ENCODE measurements around the gene ADGRA1. TPM values are rescaled to one million over a fixed set of nuclear protein-coding genes. Genes with fewer than 3 reads are reported as not detected.

ADGRA1 gene
- total RNA-seq, 2 donors from 2014 or later = 0.24 to 1.0 TPM

- Histone ChIP-seq H3K4me3 (ENCODE audit: low read length) (no peak overlapping the region), H3K27ac (ENCODE audit: low read depth, low read length) (no peak overlapping the region), H3K9ac (ENCODE audit: extremely low read depth, low read length, poor library complexity, severe bottlenecking) (no peak overlapping the region), H3K9me3 (ENCODE audit: control insufficient read depth, low read length) (no peaks in the 10 kb centered on the region), H3K4me1 (ENCODE audit: control insufficient read depth, insufficient read depth, low read length) (no peaks in the 10 kb centered on the region), H3K36me3 (ENCODE audit: control insufficient read depth, insufficient read depth, low read length) (no peaks in the 10 kb centered on the region), H3K27me3 (ENCODE audit: control insufficient read depth, insufficient read depth, low read length, poor library complexity, severe bottlenecking) (no peaks in the 10 kb centered on the region)
- no peak for DNase-seq
- peaks cover 5% of the 10 kb centered on the region for H3K27me3 Mint-ChIP-seq (ENCODE audit: insufficient read depth)
- H3K4me1 Mint-ChIP-seq = no peaks in the 10 kb centered on the region
- no peak for TF ChIP-seq CTCF (conservative IDR thresholded peaks at IDR 0.05)
- H3K27ac Mint-ChIP-seq = no peak overlapping the region
- WGBS, 2 experiments (ENCODE audit: insufficient coverage in 1 of 2, insufficient read length in 1 of 2) = 88 to 90% methylated on average over 19 to 23 of the region's 23 CpGs
- peaks cover 8% of the 10 kb centered on the region for H3K9me3 Mint-ChIP-seq
- H3K36me3 Mint-ChIP-seq (ENCODE audit: low read depth) = no peaks in the 10 kb centered on the region
- no peak overlapping the region for H3K4me3 Mint-ChIP-seq
Measured at GRCh38 chr10:133062635-133063034, 25.1 kb upstream of the ADGRA1 start.

- peaks cover 5% of the 10 kb centered on the region for H3K27me3 Mint-ChIP-seq (ENCODE audit: insufficient read depth)
- TF ChIP-seq CTCF (conservative IDR thresholded peaks at IDR 0.05) = no peak
- no peaks in the 10 kb centered on the region for H3K36me3 ChIP-seq (ENCODE audit: control insufficient read depth, insufficient read depth, low read length)
- WGBS, 2 experiments (ENCODE audit: insufficient coverage in 1 of 2, insufficient read length in 1 of 2) = 84 to 88% methylated on average over 15 to 26 of the region's 26 CpGs
- H3K4me1 Mint-ChIP-seq = no peaks in the 10 kb centered on the region
- no peak overlapping the region for H3K4me3 ChIP-seq (ENCODE audit: low read length)
- H3K9me3 ChIP-seq (ENCODE audit: control insufficient read depth, low read length) = no peaks in the 10 kb centered on the region
- DNase-seq = no peak
- H3K36me3 Mint-ChIP-seq (ENCODE audit: low read depth) = no peaks in the 10 kb centered on the region
- no peak overlapping the region for H3K9ac ChIP-seq (ENCODE audit: extremely low read depth, low read length, poor library complexity, severe bottlenecking)
- no peak overlapping the region for H3K27ac ChIP-seq (ENCODE audit: low read depth, low read length)
- H3K9me3 Mint-ChIP-seq = peaks cover 8% of the 10 kb centered on the region
- no peaks in the 10 kb centered on the region for H3K4me1 ChIP-seq (ENCODE audit: control insufficient read depth, insufficient read depth, low read length)
- no peak overlapping the region for H3K27ac Mint-ChIP-seq
- no peaks in the 10 kb centered on the region for H3K27me3 ChIP-seq (ENCODE audit: control insufficient read depth, insufficient read depth, low read length, poor library complexity, severe bottlenecking)
- no peak overlapping the region for H3K4me3 Mint-ChIP-seq
Measured at GRCh38 chr10:133067149-133068105, 20.3 kb upstream of the ADGRA1 start.

- no peak overlapping the region for H3K27ac Mint-ChIP-seq
- H3K9ac ChIP-seq (ENCODE audit: extremely low read depth, low read length, poor library complexity, severe bottlenecking) = no peak overlapping the region
- no peaks in the 10 kb centered on the region for H3K36me3 ChIP-seq (ENCODE audit: control insufficient read depth, insufficient read depth, low read length)
- H3K27me3 Mint-ChIP-seq (ENCODE audit: insufficient read depth) = no peaks in the 10 kb centered on the region
- no peaks in the 10 kb centered on the region for H3K4me1 Mint-ChIP-seq
- H3K4me1 ChIP-seq (ENCODE audit: control insufficient read depth, insufficient read depth, low read length) = no peaks in the 10 kb centered on the region
- peak overlapping the region; percentile 17 for H3K27ac ChIP-seq (ENCODE audit: low read depth, low read length)
- H3K36me3 Mint-ChIP-seq (ENCODE audit: low read depth) = no peaks in the 10 kb centered on the region
- H3K27me3 ChIP-seq (ENCODE audit: control insufficient read depth, insufficient read depth, low read length, poor library complexity, severe bottlenecking) = no peaks in the 10 kb centered on the region
- no peak for DNase-seq
- 91 to 92% methylated on average over 21 to 24 of the region's 24 CpGs for whole genome bisulfite sequencing, 2 experiments (ENCODE audit: insufficient coverage in 1 of 2, insufficient read length in 1 of 2)
- TF ChIP-seq CTCF (conservative IDR thresholded peaks at IDR 0.05) = no peak
- no peaks in the 10 kb centered on the region for H3K9me3 ChIP-seq (ENCODE audit: control insufficient read depth, low read length)
- peaks cover 1% of the 10 kb centered on the region for H3K9me3 Mint-ChIP-seq
- no peak overlapping the region for H3K4me3 Mint-ChIP-seq
- no peak overlapping the region for H3K4me3 ChIP-seq (ENCODE audit: low read length)
Measured at GRCh38 chr10:133068111-133069032, 19.4 kb upstream of the ADGRA1 start.

All from endodermal cell (in vitro differentiated cells).